IMR-90 (cell line): ENCODE measurements around the gene ARHGAP18. TPM values are rescaled to one million over a fixed set of nuclear protein-coding genes. Genes with fewer than 3 reads are reported as not detected.

ENCODE experiments used
- ATAC-seq: fragments of 200-7000 bp; cut with Tn5 transposase; 2 replicates; pipeline ENCODE4 v1.9.1; 2020; ENCODE audit warnings: low read depth, mild to moderate bottlenecking, moderate library complexity
- BruUV-seq: library from RNA; stranded (reverse); fragments of 400-500 nt; replicated peaks from 2 replicates; lab custom pipeline; 2021; lab: Mats Ljungman, UMichigan
- CTCF ChIA-PET: fragments of 300-600 bp; formaldehyde crosslinking; extraction: SDS; loops from one replicate; lab custom pipeline; 2021; ENCODE audit warnings: antibody characterized with exemption; lab: Yijun Ruan, JAX
- POLR2A ChIA-PET: fragments of 300-600 bp; sonication (Branson Sonifier 250); formaldehyde crosslinking; loops from one replicate; lab custom pipeline; 2022; ENCODE audit warnings: antibody characterized with exemption; ENCODE audit not compliant: unreplicated experiment; lab: Charles Lee
- DNase-seq: peaks from one replicate; pipeline ENCODE4 v3.0.0; 2013
- H2AFZ ChIP-seq: replicated peaks from 2 replicates; pipeline ENCODE3; 2013; ENCODE audit warnings: low read length, mild to moderate bottlenecking; ENCODE audit not compliant: poor library complexity
- H2AK5ac ChIP-seq: 2 replicates; pipeline ENCODE4 v1.6.1; 2013; ENCODE audit warnings: low read depth, low read length, inconsistent platforms
- H2AK9ac ChIP-seq: replicated peaks from 2 replicates; pipeline ENCODE3; 2013; ENCODE audit warnings: mild to moderate bottlenecking, low read depth, low read length, moderate library complexity; ENCODE audit not compliant: poor library complexity
- H2BK120ac ChIP-seq: 2 replicates; pipeline ENCODE4 v1.6.1; 2013; ENCODE audit warnings: low read depth, low read length, inconsistent platforms
- H2BK15ac ChIP-seq: 3 replicates; pipeline ENCODE4 v1.6.1; 2013; ENCODE audit warnings: low read depth, low read length, inconsistent platforms
- H2BK20ac ChIP-seq: 2 replicates; pipeline ENCODE4 v1.6.1; 2013; ENCODE audit warnings: low read depth, mild to moderate bottlenecking, inconsistent platforms, low read length, moderate library complexity
- H2BK5ac ChIP-seq: 2 replicates; pipeline ENCODE4 v1.6.1; 2013; ENCODE audit warnings: mild to moderate bottlenecking, low read depth, low read length, inconsistent platforms; ENCODE audit not compliant: poor library complexity, severe bottlenecking
- H3K14ac ChIP-seq: replicated peaks from 2 replicates; pipeline ENCODE4 v1.6.1; 2013; ENCODE audit warnings: low read depth, low read length, inconsistent platforms
- H3K18ac ChIP-seq: 2 replicates; pipeline ENCODE4 v1.6.1; 2013; ENCODE audit warnings: low read depth, low read length, control low read depth
- H3K23ac ChIP-seq: 2 replicates; pipeline ENCODE4 v1.6.1; 2013; ENCODE audit warnings: low read depth, low read length, inconsistent platforms
- H3K27ac ChIP-seq: 2 replicates; pipeline ENCODE4 v1.5.1; 2013; ENCODE audit warnings: mild to moderate bottlenecking, control low read depth, low read length; ENCODE audit not compliant: insufficient read depth
- H3K27me3 ChIP-seq: 2 replicates; pipeline ENCODE4 v1.6.1; 2013; ENCODE audit warnings: low read length; ENCODE audit not compliant: control insufficient read depth, insufficient read depth
- H3K36me3 ChIP-seq: 2 replicates; pipeline ENCODE4 v1.6.1; 2013; ENCODE audit warnings: low read length, mixed read lengths; ENCODE audit not compliant: control insufficient read depth, insufficient read depth
- H3K4ac ChIP-seq: 2 replicates; pipeline ENCODE4 v1.6.1; 2013; ENCODE audit warnings: low read depth, low read length, inconsistent platforms
- H3K4me1 ChIP-seq: 2 replicates; pipeline ENCODE4 v1.6.1; 2013; ENCODE audit warnings: low read length, mixed read lengths; ENCODE audit not compliant: control insufficient read depth, insufficient read depth
- H3K4me2 ChIP-seq: 2 replicates; pipeline ENCODE4 v1.6.1; 2013; ENCODE audit warnings: low read depth, mild to moderate bottlenecking, control low read depth, low read length, moderate library complexity
- H3K4me3 ChIP-seq: 2 replicates; pipeline ENCODE4 v1.5.1; 2013; ENCODE audit warnings: low read depth, mild to moderate bottlenecking, control low read depth, low read length, moderate library complexity; ENCODE audit not compliant: insufficient read depth
- H3K56ac ChIP-seq: 2 replicates; pipeline ENCODE4 v1.6.1; 2013; ENCODE audit warnings: low read length, inconsistent platforms; ENCODE audit not compliant: insufficient read depth; ENCODE audit errors: extremely low read depth
- H3K79me1 ChIP-seq, 2 experiments: 2 replicates each; pipeline ENCODE4 v1.6.1; 2013; ENCODE audit warnings: low read length in 2 of 2, inconsistent platforms in 1 of 2, low read depth in 1 of 2
- H3K9ac ChIP-seq: 2 replicates; pipeline ENCODE4 v1.6.1; 2013; ENCODE audit warnings: low read depth, low read length, control low read depth
- H3K9me1 ChIP-seq: 2 replicates; pipeline ENCODE4 v1.6.1; 2013; ENCODE audit warnings: low read length, inconsistent platforms; ENCODE audit not compliant: insufficient read depth
- H3K9me3 ChIP-seq: 2 replicates; pipeline ENCODE4 v1.6.1; 2013; ENCODE audit warnings: low read length; ENCODE audit not compliant: control insufficient read depth, insufficient read depth
- H4K20me1 ChIP-seq: 2 replicates; pipeline ENCODE4 v1.6.1; 2013; ENCODE audit warnings: low read length, inconsistent platforms; ENCODE audit not compliant: insufficient read depth
- H4K5ac ChIP-seq: 2 replicates; pipeline ENCODE4 v1.6.1; 2013; ENCODE audit warnings: mild to moderate bottlenecking, low read depth, low read length, control low read depth
- H4K8ac ChIP-seq, 2 experiments: 2 replicates each; pipeline ENCODE4 v1.6.1; 2013; ENCODE audit warnings: low read depth in 2 of 2, low read length in 2 of 2, control low read depth in 1 of 2, inconsistent platforms in 1 of 2
- H4K91ac ChIP-seq: 2 replicates; pipeline ENCODE4 v1.6.1; 2013; ENCODE audit warnings: low read depth, low read length, inconsistent platforms; ENCODE audit not compliant: insufficient read depth
- BHLHE40 ChIP-seq: fragments of 150-350 bp; IDR thresholded peaks from 2 replicates; pipeline ENCODE4 v1.6.1; 2016; ENCODE audit warnings: mild to moderate bottlenecking, low read depth, low read length
- CEBPB ChIP-seq: IDR thresholded peaks from 2 replicates; pipeline ENCODE4 v1.6.1; 2012; ENCODE audit warnings: low read depth, low read length, improper control_type of control experiment
- CHD1 ChIP-seq: IDR thresholded peaks from 2 replicates; pipeline ENCODE4 v1.6.1; 2012; ENCODE audit warnings: low read depth, low read length, improper control_type of control experiment
- FOS ChIP-seq: fragments of 150-350 bp; IDR thresholded peaks from 2 replicates; pipeline ENCODE4 v1.6.1; 2016; ENCODE audit warnings: low read depth, low read length
- MAFK ChIP-seq: IDR thresholded peaks from 2 replicates; pipeline ENCODE4 v1.6.1; 2012; ENCODE audit warnings: low read depth, low read length, improper control_type of control experiment
- MAZ ChIP-seq: IDR thresholded peaks from 2 replicates; pipeline ENCODE4 v1.6.1; 2012; ENCODE audit warnings: low read depth, mild to moderate bottlenecking, low read length, improper control_type of control experiment, moderate library complexity, borderline replicate concordance
- MXI1 ChIP-seq: IDR thresholded peaks from 2 replicates; pipeline ENCODE4 v1.6.1; 2012; ENCODE audit warnings: low read depth, mild to moderate bottlenecking, low read length, moderate library complexity, borderline replicate concordance
- NFE2L2 ChIP-seq: fragments of 150-350 bp; IDR thresholded peaks from 2 replicates; pipeline ENCODE4 v1.6.1; 2016; ENCODE audit warnings: low read depth, mild to moderate bottlenecking, low read length
- POLR2A ChIP-seq: IDR thresholded peaks from 2 replicates; pipeline ENCODE4 v1.6.1; 2012; ENCODE audit warnings: mild to moderate bottlenecking, low read depth, low read length
- RAD21 ChIP-seq: IDR thresholded peaks from 2 replicates; pipeline ENCODE4 v1.6.1; 2012; ENCODE audit warnings: low read length, improper control_type of control experiment
- RCOR1 ChIP-seq: IDR thresholded peaks from 2 replicates; pipeline ENCODE4 v1.6.1; 2012; ENCODE audit warnings: mild to moderate bottlenecking, low read length, improper control_type of control experiment; ENCODE audit not compliant: insufficient replicate concordance
- RFX5 ChIP-seq: IDR thresholded peaks from 2 replicates; pipeline ENCODE4 v1.8.0; 2012; ENCODE audit warnings: low read depth, mild to moderate bottlenecking, low read length, moderate library complexity
- SMC3 ChIP-seq: fragments of 150-350 bp; IDR thresholded peaks from 2 replicates; pipeline ENCODE4 v1.6.1; 2016; ENCODE audit warnings: low read depth, mild to moderate bottlenecking, antibody characterized with exemption, low read length, moderate library complexity
- WGBS, 2 experiments: methylation state at CpG; one replicate each; pipeline versions ENCODE4 v1.1.5 to v1.1.7; 2013; ENCODE audit warnings: missing lambda C conversion rate in 2 of 2; ENCODE audit not compliant: insufficient read length in 1 of 2; ENCODE audit errors: extremely low coverage in 2 of 2; 5-methylcytosine and 5-hydroxymethylcytosine counted together
- dilution Hi-C: fragments of 300-500 bp; cut with HindIII; formaldehyde crosslinking; loops from one replicate; pipeline ENCODE4 v1.14.3; 2018; ENCODE audit warnings: low sequenced_read_pairs; ENCODE audit not compliant: unreplicated experiment
- in situ Hi-C: fragments of 300-500 bp; cut with MboI; formaldehyde crosslinking; loops from 3 replicates; pipeline ENCODE4 v1.14.3; 2019; ENCODE audit warnings: low sequenced_read_pairs, inconsistent platforms, mixed read lengths
- intact Hi-C: fragments of 100-400 bp; cut with micrococcal nuclease; formaldehyde crosslinking; loops from 2 replicates; pipeline ENCODE4 v1.10.0; 2022
- polyA plus RNA-seq, 3 experiments: library from polyadenylated mRNA; depleted of rRNA; stranded (reverse); fragments of >200 nt; gene quantifications; 2 replicates each; pipeline ENCODE4 v1.2.3, GENCODE V29; 2012; ENCODE audit warnings: low replicate concordance in 1 of 3
- total RNA-seq: library from RNA; depleted of rRNA; stranded (reverse); fragments of >200 nt; gene quantifications from 2 replicates; pipeline ENCODE4 v1.2.3, GENCODE V29; 2012
- TF ChIP-seq, protein P1 (sequence below): fragments of 150-350 bp; IDR thresholded peaks from 2 replicates; pipeline ENCODE4 v1.6.1; 2016; ENCODE audit warnings: low read depth, mild to moderate bottlenecking, low read length, moderate library complexity, borderline replicate concordance
- TF ChIP-seq, protein P2 (sequence below): fragments of 150-350 bp; IDR thresholded peaks from 2 replicates; pipeline ENCODE4 v1.6.1; 2017; ENCODE audit warnings: mild to moderate bottlenecking, antibody characterized with exemption, low read length, low read depth
- TF ChIP-seq, protein P3 (sequence below): conservative IDR thresholded peaks from 2 replicates; pipeline ENCODE4 v1.5.1; 2012; ENCODE audit warnings: mild to moderate bottlenecking, low read depth, low read length, improper control_type of control experiment

ARHGAP18 gene
- total and polyA plus RNA-seq, 2 of the 4 experiments (the other 2 are of a cell fraction), result 6.2 to 17.0 TPM

DNA sequence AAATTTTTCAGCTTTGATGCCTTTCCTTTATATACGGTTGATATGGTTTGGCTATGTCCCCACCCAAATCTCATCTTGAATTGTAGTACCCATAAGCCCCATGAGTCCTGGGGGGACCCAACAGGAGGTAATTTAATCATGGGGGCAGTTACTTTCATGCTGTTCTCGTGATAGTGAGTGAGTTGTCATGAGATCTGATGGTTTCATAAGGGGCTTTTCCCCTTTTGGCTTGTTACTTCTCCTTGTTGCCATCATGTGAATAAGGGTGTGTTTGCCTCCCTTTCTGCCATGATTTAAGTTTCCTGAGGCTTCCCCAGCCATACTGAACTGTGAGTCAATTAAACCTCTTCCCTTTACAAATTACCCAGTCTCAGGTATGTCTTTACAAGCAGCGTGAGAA, 66.8 kb downstream of the ARHGAP18 start:
- H2BK120ac ChIP-seq, result peak overlapping the region; percentile 16; the same call in 1 of the 2 replicates
- peaks cover 22% of the 10 kb centered on the region for H3K4me1 ChIP-seq
- no peak overlapping the region for H3K27ac ChIP-seq
- H3K18ac ChIP-seq, result peak overlapping the region; percentile 58; the same call in 1 of the 2 replicates
- no peak overlapping the region; the same call in 1 of the 2 replicates for H2BK20ac ChIP-seq
- H3K79me1 ChIP-seq, result peaks cover 25 to 40% of the 10 kb centered on the region in 2 experiments; a peak in 3 of 4 replicates
- no peak overlapping the region for H2AK9ac ChIP-seq
- H3K9ac ChIP-seq, result no peak overlapping the region
- in situ Hi-C loops (no loop called here), intact Hi-C loops (no loop called here), dilution Hi-C loops (no loop called here)
- TF ChIP-seq MAZ, result no peak
- no peak for TF ChIP-seq NFE2L2
- TF ChIP-seq, protein P1, sequence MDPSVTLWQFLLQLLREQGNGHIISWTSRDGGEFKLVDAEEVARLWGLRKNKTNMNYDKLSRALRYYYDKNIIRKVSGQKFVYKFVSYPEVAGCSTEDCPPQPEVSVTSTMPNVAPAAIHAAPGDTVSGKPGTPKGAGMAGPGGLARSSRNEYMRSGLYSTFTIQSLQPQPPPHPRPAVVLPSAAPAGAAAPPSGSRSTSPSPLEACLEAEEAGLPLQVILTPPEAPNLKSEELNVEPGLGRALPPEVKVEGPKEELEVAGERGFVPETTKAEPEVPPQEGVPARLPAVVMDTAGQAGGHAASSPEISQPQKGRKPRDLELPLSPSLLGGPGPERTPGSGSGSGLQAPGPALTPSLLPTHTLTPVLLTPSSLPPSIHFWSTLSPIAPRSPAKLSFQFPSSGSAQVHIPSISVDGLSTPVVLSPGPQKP, result no peak
- TF ChIP-seq CHD1, result no peak
- TF ChIP-seq BHLHE40, result no peak
- TF ChIP-seq MAFK, result no peak
- TF ChIP-seq, protein P2, sequence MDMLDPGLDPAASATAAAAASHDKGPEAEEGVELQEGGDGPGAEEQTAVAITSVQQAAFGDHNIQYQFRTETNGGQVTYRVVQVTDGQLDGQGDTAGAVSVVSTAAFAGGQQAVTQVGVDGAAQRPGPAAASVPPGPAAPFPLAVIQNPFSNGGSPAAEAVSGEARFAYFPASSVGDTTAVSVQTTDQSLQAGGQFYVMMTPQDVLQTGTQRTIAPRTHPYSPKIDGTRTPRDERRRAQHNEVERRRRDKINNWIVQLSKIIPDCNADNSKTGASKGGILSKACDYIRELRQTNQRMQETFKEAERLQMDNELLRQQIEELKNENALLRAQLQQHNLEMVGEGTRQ, result no peak
- no peak for TF ChIP-seq RCOR1
- TF ChIP-seq MXI1, result no peak
- TF ChIP-seq, protein P3, sequence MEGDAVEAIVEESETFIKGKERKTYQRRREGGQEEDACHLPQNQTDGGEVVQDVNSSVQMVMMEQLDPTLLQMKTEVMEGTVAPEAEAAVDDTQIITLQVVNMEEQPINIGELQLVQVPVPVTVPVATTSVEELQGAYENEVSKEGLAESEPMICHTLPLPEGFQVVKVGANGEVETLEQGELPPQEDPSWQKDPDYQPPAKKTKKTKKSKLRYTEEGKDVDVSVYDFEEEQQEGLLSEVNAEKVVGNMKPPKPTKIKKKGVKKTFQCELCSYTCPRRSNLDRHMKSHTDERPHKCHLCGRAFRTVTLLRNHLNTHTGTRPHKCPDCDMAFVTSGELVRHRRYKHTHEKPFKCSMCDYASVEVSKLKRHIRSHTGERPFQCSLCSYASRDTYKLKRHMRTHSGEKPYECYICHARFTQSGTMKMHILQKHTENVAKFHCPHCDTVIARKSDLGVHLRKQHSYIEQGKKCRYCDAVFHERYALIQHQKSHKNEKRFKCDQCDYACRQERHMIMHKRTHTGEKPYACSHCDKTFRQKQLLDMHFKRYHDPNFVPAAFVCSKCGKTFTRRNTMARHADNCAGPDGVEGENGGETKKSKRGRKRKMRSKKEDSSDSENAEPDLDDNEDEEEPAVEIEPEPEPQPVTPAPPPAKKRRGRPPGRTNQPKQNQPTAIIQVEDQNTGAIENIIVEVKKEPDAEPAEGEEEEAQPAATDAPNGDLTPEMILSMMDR, result no peak
- TF ChIP-seq POLR2A, result no peak
- TF ChIP-seq SMC3, result no peak
- no peak for TF ChIP-seq RFX5
- TF ChIP-seq CEBPB, result no peak
- no peak for TF ChIP-seq FOS
- no peak for TF ChIP-seq RAD21
- H3K9me3 ChIP-seq, result no peaks in the 10 kb centered on the region
- ATAC-seq (no peak), DNase-seq (no peak)
- CTCF ChIA-PET, result interaction anchor here (0.5 kb wide), 1 partner anchor 1985 kb away, joined by 3 read pairs; the partner anchor contains the start of gene MED23
- no peak overlapping the region for H3K23ac ChIP-seq
- H4K20me1 ChIP-seq, result no peaks in the 10 kb centered on the region
- H2AFZ ChIP-seq, result no peak overlapping the region
- POLR2A ChIA-PET, result no interaction called here
- H4K5ac ChIP-seq, result peak overlapping the region; percentile 26; the same call in 1 of the 2 replicates
- no peaks in the 10 kb centered on the region for H3K36me3 ChIP-seq
- H2BK5ac ChIP-seq, result peak overlapping the region; percentile 11
- no peak overlapping the region for H3K4me2 ChIP-seq
- H2BK15ac ChIP-seq, result no peak overlapping the region
- BruUV-seq, result no TSS peak
- H3K9me1 ChIP-seq, result peaks cover 3% of the 10 kb centered on the region; the same call in 1 of the 2 replicates
- WGBS, 2 experiments, result no CpG with 5 or more reads among the region's 3 CpGs
- no peaks in the 10 kb centered on the region for H3K27me3 ChIP-seq
- H3K56ac ChIP-seq, result no peak overlapping the region
- H2AK5ac ChIP-seq, result peak overlapping the region; percentile 61; the same call in 1 of the 2 replicates
- no peak overlapping the region for H4K91ac ChIP-seq
- H3K14ac ChIP-seq, result no peak overlapping the region
- no peak overlapping the region for H3K4ac ChIP-seq
- H4K8ac ChIP-seq, result no peak overlapping the region; a peak in 1 of 4 replicates
- no peak overlapping the region for H3K4me3 ChIP-seq
